Activated CD8-positive, alpha-beta memory T cell treated with anti-CD3 and anti-CD28 coated beads, Interleukin-2, amount 50 U/mL, for 1 hour (primary cell): ENCODE measurements around the gene GALNT17.
"Not testable (repeated sequence)": the region's sequence is repeated elsewhere in the genome, so short reads cannot be mapped to it uniquely, and the experiment has no call there.

ENCODE experiments used
- DNase-seq: peaks from one replicate; pipeline ENCODE4 v3.0.0-alpha.2; 2020; ENCODE audit errors: extremely low read depth

GALNT17 gene

DNA sequence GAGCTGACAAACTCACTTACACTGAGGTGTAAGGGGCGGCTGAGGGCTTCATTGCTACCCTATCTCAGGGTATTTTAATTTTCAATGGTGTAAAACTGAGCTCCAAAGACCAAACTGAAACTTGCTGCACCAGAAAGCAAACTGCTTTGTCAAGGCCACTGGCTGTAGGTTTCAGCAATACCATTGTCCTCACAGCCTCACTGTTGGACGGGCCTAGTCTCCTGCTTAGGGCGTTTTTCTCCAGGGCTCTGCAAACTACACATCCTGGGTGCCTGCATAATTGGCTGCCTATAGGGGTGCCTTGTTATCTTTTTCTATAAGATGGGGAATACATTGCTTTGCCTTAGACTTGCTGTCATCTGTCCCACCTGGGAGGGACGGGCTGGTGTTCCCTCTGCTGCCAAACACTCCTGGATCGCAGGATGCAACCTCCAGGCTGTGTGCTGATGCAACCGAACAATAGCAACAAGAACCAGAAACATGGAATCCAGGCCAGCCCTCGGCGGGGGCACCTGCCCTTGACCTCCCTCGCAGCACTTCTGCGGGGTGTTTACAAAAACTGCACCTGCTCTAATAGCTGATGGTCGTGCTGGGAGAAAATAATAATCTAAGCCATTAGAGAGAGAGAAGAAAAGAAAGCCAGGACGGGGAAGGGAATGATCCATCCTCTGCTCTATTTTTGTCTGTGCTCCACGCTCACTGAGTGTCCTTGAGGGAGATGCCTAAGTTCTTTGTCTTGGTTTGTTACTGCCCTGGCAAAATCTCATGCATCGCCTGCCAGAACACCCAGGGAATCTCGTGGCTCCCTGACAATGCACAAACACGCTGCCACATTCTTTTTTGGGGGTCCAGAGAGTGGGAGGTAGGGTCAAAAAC is 104.5 kb downstream of the GALNT17 start:
- no peak for DNase-seq

DNA sequence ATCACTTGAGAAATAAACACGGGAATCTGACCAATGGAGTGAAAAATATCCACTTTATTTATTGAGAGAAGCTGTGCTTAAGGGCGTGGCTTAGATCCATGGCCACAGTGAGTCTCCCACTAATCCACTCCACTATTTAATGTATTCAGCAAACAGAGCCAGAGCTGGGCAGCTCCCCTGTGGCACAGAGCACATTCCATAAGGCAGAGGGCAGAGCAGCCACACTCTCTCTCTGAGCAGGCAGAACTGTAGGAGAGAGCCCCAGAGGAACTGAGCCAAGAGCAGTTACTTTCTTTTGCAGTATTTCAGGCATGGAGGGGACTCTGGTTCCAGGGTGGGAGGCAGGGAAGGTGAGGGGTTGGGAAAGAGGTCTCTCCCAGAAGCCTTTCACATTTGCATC is 106.0 kb downstream of the GALNT17 start:
- no peak for DNase-seq

DNA sequence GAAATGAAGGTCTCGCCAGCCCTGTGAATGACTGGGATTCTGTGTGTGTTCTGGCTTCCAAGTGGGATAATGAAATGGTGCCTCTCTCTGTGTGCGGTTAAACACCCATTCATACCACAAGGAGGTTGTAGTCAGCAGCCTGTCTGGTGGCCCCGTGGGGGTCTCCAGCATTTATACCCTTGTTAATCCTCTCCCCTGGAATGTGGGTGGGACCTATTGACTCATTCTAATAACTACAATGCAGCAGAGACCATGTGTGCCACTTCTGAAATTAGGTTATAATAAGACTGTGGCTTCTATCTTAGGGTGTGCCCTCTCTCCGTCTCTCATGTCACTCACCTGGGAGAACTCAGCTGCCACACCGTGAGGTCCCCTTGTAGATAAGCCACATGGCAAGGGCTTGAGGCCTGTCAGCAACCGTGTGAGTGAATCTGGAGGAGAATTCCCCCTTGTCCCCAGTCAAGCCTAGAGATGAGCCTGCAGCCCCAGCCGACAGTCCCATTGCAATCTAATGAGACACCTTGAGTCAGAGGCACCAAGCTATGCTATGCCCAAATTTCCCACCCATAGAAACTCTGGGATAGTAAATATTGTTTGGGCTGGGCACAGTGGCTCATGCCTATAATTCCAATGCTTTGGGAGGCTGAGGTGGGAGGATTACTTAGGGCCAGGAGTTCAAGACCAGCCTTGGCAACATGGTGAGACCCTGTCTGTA is 106.8 kb downstream of the GALNT17 start:
- no peak for DNase-seq

DNA sequence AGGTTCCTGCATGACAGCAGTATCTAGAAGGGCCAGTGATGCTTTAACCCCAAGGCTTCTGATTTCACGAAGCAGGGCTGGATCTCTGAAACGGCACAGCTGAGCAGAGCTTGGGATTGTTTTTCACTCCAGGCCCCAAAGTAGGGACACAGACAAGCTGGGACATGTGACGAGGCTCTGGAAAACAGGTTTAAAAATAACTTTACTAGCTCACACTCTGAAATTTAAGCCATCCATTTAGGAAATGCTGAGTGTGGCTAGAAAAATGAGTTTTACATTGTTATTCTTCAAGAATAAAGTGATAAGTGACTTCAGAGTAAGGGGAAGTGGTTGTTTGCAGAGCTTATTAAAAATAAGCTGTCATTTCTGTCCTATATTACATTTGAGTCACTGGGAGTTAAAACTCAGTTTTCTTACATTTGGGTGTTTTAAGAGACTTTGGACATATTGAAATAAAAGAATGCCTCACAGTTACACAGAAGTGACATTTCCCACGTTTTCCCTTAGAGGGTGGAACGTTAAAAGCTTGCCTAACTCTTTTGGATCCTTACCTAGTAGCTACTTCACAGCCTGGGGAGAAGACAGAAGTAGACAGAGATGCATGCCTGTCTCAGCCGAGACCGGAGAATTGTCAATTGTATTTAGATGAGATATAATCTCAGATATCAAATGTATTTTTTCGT is 107.8 kb downstream of the GALNT17 start:
- DNase-seq = no peak

DNA sequence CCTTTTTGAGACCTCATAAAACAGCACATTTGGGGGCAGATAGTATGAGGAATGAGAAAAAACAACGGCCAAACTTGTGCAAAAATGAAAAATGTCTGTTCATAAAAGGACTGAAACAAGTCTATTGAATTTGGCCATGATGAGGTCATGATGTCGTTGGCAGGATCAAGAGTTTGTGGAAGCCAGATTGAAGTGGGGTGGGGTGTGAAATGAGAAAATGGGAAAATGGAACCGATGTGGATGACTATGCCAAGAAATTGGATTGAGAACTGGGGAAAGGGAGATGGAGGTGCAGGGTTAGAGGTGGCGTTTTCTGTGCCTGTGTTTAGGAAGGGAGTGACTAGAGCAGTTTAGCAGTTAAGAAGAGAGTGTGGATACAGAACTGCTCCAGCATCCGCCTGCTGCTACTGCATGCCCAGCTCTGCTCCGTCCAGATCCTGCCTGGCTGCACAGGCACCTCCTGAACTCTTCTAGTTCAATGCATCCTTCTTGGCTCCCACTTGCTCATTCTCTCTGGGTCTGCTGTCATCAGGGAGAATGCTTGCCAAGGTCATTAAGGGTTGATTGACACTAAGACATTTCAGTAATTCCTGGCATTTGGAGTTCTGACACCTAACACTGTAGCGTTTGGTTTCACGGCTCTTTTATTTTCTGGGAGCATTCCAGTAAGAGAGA is 111.9 kb downstream of the GALNT17 start:
- DNase-seq = no peak

DNA sequence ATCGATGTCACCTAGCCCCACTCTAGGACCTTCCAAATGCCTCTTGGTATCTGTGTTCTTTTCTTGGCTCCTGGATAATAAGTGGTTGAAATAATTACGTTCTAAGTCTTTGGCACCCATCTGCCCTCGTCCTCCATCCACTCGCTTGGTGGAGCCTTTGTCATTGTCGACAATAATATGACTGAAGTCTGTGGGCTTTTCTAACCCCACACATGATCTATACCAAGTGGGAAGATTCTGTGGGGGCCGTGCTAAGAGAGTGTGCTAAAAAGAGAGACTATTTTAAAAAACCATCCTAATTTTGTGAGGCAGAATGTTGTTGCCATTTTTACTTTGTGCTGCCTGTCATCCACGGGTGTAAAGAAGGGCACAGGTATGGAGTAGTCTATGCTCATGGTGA is 113.1 kb downstream of the GALNT17 start:
- no peak for DNase-seq

DNA sequence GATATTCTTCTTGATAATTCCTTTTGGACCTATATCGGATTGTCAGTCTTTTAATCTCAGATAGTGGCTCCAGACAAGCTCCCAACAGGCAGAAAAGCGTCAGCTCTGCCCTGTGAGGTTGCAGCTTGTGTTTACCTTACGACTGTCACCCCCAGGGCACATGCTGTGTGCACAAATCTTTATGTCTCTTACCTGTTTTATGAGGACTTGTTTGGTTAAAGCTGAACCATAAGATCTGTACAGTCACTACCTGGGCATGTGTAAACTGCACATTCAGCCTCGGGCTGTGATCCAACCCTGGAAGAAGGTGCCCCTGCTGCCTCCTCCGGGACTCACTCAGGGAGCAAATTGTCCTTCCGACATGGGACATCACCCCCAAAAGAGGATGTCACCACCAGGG is 119.8 kb downstream of the GALNT17 start:
- DNase-seq = no peak

DNA sequence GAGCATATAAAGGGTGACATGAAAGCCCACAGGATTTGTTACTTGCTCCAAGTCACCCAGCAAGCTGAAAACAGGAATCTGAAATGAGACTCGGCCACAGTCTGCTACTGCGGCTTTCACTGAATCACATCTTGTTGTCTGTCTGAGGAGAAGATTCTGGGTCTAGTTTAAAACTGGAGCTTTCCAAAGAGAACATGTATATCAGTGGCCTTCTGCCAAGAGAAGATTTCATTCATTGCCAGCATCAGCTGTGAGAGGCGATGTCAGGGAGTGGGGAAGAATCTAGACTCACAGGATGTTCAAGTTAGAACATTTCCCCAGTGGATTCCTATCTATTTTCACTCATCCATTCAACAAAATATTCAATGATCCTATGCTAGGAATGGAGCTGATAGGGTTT is 122.8 kb downstream of the GALNT17 start:
- no peak for DNase-seq

DNA sequence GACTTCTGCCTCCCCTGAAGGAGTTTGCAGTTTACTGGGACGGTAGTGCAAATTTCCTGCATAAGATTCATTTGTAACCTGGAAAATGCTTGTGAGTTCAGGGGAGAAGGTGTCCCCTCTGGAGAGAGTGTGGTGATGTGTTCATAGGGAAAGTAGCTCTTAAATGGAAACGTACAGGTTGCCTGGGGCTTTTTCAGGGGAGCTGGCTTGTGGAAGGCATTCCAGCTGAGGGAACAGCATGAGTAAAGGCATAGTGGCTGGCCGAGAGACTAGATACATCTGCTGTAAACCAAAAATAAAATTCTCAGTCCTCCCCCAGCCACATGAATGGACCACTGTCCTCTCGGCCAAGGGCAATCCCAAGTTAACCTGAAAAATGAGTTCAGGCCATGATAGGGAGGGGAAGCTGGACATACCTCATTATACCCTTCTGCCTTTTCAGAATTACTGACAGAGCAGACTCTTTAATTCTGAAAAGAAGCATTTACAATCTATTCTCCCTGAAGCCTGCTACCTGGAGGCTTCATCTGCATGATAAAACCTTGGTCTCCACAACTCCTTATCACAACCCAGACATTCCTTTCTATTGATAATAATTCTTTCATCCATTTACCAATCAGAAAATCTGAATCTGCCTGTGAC is 123.7 kb downstream of the GALNT17 start:
- DNase-seq = no peak

DNA sequence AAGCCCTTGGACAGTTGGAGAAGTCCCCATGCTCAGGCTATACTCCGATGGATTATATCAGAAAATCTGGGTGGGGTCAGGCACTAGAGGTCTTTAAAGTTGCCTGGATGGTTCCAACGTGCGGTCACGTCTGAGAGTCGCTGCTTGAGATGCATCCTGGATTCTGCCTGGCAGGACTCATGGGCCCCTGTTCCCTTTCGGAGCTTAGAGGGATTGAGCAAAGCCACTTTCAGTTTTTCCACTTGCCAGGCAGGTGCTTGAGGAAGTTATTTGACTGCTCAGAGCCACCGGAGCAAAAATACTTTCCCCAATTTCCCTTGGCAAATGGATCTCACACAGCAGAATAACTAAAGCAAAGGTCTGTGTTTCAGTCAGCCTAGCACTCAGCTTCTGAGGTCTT is 129.1 kb downstream of the GALNT17 start:
- no peak for DNase-seq

DNA sequence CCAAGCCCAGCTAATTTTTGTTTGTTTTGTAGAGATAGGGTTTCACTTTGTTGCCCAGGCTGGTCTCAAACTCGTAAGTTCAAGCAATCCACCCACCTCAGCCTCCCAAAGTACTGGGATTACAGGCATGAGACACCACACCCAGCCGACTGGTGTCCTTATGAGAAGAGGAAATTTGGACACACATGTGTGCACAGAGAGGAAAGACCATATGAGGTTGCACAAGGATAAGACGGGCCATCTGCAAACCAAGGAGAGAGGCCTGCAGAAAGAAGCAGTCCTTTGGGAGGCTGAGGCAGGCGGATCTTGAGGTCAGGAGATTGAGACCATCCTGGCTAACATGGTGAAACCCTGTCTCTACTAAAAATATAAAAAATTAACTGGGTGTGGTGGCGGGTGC is 130.9 kb downstream of the GALNT17 start:
- DNase-seq = not testable (repeated sequence)

DNA sequence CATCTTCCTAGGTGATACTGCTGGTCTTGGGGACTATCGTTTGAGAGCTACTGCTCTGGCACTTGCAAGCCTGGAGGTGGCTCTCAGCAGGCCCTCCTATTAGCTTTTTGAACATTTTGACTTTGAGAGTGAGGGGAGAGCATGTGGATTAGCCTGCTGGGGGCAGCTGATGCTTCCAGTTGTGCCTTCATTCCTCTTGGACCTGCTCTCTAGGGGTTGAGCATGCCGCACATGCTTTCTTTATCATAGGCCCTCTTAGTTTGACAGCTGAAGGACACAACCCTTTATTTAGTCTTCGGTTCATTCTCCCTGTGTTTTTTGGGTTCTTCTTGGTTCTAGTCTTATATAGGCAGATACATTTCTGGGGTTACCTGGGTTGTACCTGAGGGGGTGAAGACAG is 132.1 kb downstream of the GALNT17 start:
- no peak for DNase-seq

DNA sequence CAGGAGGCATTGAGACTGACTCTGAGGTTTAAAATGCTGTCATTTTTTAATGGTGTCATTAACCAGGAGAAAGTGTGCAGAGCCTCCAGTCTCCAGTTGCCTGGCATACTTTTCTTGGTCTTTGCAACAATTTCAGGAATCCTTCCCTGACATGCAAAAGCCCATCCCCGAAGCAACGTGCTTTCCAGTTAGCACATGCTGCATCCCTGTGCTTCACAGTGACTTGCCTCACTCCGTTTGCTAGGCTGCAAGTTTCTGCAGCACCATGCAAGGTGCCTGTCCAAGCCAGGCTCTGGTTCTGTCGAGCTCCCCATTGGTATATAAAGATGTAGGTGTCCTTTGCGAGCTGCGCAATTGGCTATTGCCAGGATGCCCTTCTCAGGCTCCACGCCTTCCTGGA is 135.0 kb downstream of the GALNT17 start:
- no peak for DNase-seq

DNA sequence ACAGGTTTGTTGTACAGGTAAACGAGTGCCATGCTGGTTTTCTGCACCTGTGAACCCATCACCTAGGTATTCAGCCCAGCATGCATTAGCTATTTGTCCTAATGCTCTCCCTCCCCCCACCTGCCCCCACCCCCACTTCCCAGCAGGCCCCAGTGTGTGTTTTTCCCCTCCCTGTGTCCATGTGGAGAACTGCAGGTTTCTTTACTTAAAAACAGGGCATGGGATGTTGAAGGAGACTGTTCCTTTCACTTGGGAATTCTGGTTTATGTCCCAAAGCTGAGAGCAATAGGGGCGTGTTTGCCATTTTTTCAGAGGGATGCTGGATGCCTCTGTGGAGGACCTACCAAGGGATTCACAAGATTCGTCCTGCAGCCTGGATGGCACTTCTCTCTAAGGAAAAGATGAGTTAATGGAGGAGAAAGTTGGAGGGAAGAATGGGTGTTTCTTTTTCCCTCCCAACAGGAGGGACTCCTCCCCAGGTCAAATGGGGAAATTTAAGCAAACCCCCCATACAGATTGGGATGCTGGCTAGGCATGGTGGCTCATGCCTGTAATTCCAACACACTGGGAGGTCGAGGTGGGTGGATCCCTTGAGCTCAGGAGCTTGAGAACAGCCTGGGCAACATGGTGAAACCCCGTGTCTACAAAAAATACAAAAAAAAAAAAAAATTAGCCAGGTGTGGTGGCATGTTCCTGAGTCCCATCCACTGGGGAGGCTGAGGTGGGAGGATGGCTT is 136.0 kb downstream of the GALNT17 start:
- no peak for DNase-seq

DNA sequence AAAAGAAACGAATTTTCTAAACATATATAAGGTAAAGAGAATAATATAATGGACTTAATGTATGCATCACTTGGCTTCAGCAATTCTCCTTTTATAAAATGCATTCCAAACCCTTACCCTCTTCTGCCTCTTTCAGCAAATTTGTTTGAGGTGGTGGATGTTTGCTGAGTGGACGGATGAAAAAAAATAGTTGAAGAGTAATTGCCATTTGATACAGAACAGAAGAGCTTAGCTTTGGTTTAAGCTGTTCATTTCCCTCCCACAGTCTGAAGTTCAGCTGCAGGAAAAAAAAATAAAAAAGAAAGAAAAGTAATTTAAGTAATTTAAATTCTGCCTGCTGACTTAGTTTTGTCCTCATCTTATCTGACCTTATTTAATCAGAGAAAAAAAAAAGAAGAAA is 138.6 kb downstream of the GALNT17 start:
- no peak for DNase-seq

DNA sequence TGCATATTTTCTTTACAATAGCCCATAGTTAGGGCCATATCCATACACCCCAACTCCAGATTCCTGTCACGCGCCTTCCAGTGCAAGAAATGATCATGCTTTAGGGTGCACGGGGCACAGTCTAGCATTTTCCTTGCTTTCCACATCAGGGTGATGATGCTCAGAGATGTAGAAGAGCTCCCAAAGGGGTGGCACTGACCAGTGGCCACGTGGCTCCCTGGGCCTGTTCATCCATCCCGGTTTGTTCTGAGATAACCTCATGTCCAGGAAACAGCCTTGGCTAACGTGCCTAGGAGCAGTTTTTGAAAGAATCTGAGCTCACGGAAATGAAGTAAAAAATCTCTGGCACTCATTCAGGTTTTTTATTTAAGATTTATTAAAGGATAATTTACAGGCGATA is 139.3 kb downstream of the GALNT17 start:
- DNase-seq = no peak

DNA sequence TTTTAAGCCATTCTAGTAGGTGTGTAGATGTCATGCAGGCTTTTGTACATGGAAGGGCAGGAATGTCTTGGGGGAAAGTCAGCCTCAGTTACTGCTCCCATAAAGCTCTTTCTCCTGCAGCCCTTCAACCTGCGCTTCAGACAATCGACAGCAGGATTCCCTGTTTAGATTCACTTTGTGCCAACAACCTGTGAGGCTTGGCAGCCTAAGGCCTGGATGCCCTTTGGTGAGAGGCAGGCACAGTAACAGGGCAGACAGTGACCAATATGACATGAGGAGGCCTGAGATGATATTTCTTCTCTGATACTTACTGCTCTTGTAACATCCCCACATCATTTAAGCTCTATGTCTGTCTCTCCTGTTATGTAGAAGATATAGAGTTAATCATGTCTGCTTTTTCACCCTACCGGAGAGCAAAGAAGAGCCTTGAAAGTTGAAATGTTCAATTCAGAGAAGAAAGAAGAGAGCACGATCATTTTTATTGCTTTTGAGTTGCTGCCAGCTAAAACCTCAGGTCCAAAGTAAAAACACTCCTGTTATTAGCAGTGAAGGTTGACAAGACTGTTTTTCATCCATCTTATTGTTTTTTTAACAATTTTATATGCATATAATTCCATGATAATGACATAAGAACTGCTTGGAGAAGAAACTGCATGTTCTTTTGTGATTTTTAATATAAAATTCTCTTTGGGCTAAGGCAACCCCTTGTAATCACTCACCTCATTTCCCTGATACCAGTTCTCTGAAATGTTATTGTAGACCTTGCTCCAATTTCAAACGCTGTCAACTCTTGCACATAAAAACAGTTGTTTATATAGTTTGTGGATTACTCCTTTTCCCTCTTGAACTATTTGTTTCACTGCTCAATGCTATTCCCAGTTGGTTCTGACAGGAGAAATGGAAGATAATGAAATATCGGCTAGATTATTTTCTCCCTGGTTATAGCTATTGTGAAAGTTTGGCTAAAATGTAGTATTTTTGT is 140.9 kb downstream of the GALNT17 start:
- no peak for DNase-seq

DNA sequence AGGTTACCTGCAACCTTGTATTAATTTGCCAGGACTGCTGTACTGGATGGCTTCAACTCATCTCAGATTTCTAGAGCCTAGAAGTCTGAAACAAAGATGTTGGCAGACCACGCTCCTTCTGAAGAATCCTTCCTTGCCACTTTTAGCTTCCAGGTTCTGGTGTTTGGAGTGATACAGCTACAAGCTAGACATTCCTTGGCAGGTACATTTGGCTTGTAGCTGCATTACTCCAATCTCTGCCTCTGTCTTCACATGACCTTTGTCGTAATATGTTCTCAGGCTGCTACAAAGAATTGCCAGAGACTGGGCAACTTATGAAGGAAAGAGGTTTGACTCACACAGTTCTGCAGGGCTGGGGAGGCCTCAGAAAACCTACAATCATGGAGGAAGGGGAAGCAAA is 146.3 kb downstream of the GALNT17 start:
- no peak for DNase-seq

DNA sequence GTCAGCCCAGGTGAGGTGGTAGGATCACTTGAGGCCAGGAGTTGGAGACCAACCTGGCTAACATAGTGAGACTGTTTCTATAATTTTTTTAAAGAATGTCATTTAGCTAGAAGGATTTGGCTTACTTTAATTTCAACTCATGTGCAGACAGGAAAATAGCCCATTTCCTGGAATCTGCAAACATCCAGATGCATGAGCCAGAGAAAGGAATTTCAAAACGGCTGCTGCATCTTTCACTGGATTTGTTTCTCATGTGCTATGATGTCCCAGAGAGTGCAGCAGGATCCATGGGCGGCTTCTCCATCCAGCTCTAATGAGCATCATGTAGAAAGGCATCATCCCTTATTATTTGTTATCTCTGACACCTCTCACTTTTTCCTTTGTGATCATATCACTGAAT is 149.3 kb downstream of the GALNT17 start:
- no peak for DNase-seq

DNA sequence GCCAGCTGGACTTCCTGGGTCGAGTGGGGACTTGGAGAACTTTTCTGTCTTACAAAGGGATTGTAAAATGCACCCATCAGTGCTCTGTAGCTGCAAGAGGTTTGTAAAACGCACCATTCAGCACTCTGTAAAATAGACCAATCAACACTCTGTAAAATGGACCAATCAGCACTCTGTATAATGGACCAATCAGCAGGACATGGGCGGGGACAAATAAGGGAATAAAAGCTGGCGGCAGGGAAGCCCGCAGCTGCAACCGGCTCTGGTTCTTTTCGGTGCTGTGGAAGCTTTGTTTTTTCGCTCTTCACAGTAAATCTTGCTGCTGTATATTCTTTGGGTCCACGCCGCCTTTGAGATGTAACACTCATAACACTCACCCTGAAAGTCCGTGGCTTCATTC is 151.9 kb downstream of the GALNT17 start:
- DNase-seq = no peak
